ENCODE measurements around the gene EEFSEC. TPM values are rescaled to one million over a fixed set of nuclear protein-coding genes. Genes with fewer than 3 reads are reported as not detected.

The EEFSEC gene
- polyA plus RNA-seq, 1 donor from 2014 or later: 4.6 TPM

DNA sequence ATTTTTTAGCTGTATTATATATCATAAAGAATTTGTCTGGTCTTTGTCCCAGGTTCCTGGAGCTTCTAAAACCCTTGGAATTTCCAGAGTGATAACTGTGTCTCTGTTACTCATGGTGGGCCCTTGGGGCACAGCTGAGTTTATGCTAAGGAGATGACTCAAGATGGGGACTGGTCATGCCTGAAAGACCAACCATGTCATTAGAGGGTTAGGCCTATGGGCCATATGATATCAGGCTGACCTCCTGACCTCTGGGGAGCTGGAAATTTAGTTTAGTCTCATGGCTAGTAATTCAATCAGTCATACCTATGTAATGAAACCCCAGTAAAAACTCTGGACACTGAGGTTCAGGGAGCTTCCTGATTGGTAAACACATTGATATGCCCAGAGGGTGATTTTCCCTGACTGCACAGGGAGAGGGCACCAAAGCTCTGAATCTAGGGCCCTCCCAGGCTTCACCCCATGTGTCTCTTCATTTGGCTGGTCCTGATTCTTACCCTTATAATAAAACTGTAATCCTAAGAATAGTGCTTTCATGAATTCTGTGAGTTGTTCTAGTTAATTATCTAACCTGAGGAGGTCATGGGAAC, 69.6 kb downstream of the EEFSEC start:
- Histone ChIP-seq H2AFZ (ENCODE audit: low read depth, low read length) (no peak overlapping the region), H3K4me3 (ENCODE audit: low read length) (no peak overlapping the region), H3K9ac (ENCODE audit: low read length) (no peak overlapping the region), H3K9me3 (ENCODE audit: low read length) (peaks cover 7% of the 10 kb centered on the region), H3K27me3 (ENCODE audit: insufficient read depth, low read depth, low read length) (no peaks in the 10 kb centered on the region), H3K9me2 (ENCODE audit: insufficient read depth, low read length) (no peaks in the 10 kb centered on the region), H3K36me3 (ENCODE audit: insufficient read depth, low read length) (no peaks in the 10 kb centered on the region), H3K79me2 (replicated peaks; ENCODE audit: insufficient read depth, low read length) (no peaks in the 10 kb centered on the region), H4K20me1 (ENCODE audit: insufficient read depth) (no peaks in the 10 kb centered on the region), H3K4me2 (ENCODE audit: low read length) (no peak overlapping the region), H3K27ac (ENCODE audit: low read length) (no peak overlapping the region), H3F3A (ENCODE audit: insufficient read depth, low read length, poor library complexity, severe bottlenecking) (no peaks in the 10 kb centered on the region)
- TF ChIP-seq, protein P1, sequence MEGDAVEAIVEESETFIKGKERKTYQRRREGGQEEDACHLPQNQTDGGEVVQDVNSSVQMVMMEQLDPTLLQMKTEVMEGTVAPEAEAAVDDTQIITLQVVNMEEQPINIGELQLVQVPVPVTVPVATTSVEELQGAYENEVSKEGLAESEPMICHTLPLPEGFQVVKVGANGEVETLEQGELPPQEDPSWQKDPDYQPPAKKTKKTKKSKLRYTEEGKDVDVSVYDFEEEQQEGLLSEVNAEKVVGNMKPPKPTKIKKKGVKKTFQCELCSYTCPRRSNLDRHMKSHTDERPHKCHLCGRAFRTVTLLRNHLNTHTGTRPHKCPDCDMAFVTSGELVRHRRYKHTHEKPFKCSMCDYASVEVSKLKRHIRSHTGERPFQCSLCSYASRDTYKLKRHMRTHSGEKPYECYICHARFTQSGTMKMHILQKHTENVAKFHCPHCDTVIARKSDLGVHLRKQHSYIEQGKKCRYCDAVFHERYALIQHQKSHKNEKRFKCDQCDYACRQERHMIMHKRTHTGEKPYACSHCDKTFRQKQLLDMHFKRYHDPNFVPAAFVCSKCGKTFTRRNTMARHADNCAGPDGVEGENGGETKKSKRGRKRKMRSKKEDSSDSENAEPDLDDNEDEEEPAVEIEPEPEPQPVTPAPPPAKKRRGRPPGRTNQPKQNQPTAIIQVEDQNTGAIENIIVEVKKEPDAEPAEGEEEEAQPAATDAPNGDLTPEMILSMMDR (IDR thresholded peaks at IDR 0.05; ENCODE audit: poor library complexity, severe bottlenecking): no peak
- TF ChIP-seq EP300 (conservative IDR thresholded peaks at IDR 0.05; ENCODE audit: poor library complexity, severe bottlenecking) (no peak), SMC3 (conservative IDR thresholded peaks at IDR 0.05; ENCODE audit: poor library complexity) (no peak), EZH2 (IDR thresholded peaks at IDR 0.05; ENCODE audit: borderline replicate concordance, insufficient read depth, low read length, poor library complexity, severe bottlenecking) (no peak), RAD21 (conservative IDR thresholded peaks at IDR 0.05) (no peak), MXI1 (conservative IDR thresholded peaks at IDR 0.05; ENCODE audit: poor library complexity, severe bottlenecking) (no peak), TAF1 (IDR thresholded peaks at IDR 0.05; ENCODE audit: low read depth) (no peak), POLR2AphosphoS5 (IDR thresholded peaks at IDR 0.05) (no peak)
- TF ChIP-seq, protein P2, sequence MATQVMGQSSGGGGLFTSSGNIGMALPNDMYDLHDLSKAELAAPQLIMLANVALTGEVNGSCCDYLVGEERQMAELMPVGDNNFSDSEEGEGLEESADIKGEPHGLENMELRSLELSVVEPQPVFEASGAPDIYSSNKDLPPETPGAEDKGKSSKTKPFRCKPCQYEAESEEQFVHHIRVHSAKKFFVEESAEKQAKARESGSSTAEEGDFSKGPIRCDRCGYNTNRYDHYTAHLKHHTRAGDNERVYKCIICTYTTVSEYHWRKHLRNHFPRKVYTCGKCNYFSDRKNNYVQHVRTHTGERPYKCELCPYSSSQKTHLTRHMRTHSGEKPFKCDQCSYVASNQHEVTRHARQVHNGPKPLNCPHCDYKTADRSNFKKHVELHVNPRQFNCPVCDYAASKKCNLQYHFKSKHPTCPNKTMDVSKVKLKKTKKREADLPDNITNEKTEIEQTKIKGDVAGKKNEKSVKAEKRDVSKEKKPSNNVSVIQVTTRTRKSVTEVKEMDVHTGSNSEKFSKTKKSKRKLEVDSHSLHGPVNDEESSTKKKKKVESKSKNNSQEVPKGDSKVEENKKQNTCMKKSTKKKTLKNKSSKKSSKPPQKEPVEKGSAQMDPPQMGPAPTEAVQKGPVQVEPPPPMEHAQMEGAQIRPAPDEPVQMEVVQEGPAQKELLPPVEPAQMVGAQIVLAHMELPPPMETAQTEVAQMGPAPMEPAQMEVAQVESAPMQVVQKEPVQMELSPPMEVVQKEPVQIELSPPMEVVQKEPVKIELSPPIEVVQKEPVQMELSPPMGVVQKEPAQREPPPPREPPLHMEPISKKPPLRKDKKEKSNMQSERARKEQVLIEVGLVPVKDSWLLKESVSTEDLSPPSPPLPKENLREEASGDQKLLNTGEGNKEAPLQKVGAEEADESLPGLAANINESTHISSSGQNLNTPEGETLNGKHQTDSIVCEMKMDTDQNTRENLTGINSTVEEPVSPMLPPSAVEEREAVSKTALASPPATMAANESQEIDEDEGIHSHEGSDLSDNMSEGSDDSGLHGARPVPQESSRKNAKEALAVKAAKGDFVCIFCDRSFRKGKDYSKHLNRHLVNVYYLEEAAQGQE (IDR thresholded peaks at IDR 0.05; ENCODE audit: borderline replicate concordance): no peak

DNA sequence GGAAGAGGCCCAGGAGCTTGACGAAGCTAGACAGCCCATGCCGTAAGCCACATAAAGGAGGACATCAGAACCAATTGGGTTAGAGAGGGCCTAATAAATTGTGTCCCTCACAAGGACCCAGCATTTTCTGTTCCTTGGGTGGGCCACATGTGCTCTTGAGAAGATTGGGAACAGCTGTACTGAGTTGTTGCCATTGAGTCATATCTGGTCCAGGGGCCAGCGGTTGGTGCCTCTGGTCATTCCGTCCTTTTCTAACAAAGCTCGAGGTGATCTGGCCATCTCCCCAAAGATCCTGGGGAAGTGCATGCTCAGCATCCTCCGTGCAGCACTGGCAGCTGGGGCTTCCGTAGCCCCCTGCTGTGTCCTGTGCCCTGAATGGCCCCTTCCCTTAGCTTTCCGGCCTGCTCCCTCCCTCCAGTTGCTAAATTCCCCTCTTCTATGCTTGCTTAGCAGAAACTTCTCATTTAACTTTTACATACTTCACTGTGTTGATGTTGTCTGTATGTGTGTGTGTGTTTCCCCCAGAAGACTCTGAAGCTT, 73.0 kb downstream of the EEFSEC start:
- H3K36me3 ChIP-seq (ENCODE audit: insufficient read depth, low read length): no peaks in the 10 kb centered on the region
- H3K4me2 ChIP-seq (ENCODE audit: low read length): no peak overlapping the region
- H2AFZ ChIP-seq (ENCODE audit: low read depth, low read length): no peak overlapping the region
- H3K9me3 ChIP-seq (ENCODE audit: low read length): peaks cover 7% of the 10 kb centered on the region
- no peak overlapping the region for H3K9ac ChIP-seq (ENCODE audit: low read length)
- no peaks in the 10 kb centered on the region for H4K20me1 ChIP-seq (ENCODE audit: insufficient read depth)
- H3F3A ChIP-seq (ENCODE audit: insufficient read depth, low read length, poor library complexity, severe bottlenecking): no peaks in the 10 kb centered on the region
- TF ChIP-seq MXI1 (conservative IDR thresholded peaks at IDR 0.05; ENCODE audit: poor library complexity, severe bottlenecking) (no peak), EZH2 (IDR thresholded peaks at IDR 0.05; ENCODE audit: borderline replicate concordance, insufficient read depth, low read length, poor library complexity, severe bottlenecking) (no peak), RAD21 (conservative IDR thresholded peaks at IDR 0.05) (no peak), TAF1 (IDR thresholded peaks at IDR 0.05; ENCODE audit: low read depth) (no peak), EP300 (conservative IDR thresholded peaks at IDR 0.05; ENCODE audit: poor library complexity, severe bottlenecking) (no peak), POLR2AphosphoS5 (IDR thresholded peaks at IDR 0.05) (no peak), SMC3 (conservative IDR thresholded peaks at IDR 0.05; ENCODE audit: poor library complexity) (no peak)
- TF ChIP-seq, protein P1 (IDR thresholded peaks at IDR 0.05; ENCODE audit: poor library complexity, severe bottlenecking): no peak
- TF ChIP-seq, protein P2 (IDR thresholded peaks at IDR 0.05; ENCODE audit: borderline replicate concordance): no peak
- H3K27ac ChIP-seq (ENCODE audit: low read length): no peak overlapping the region
- H3K27me3 ChIP-seq (ENCODE audit: insufficient read depth, low read depth, low read length): no peaks in the 10 kb centered on the region
- H3K79me2 ChIP-seq (replicated peaks; ENCODE audit: insufficient read depth, low read length): no peaks in the 10 kb centered on the region
- H3K9me2 ChIP-seq (ENCODE audit: insufficient read depth, low read length): no peaks in the 10 kb centered on the region
- H3K4me3 ChIP-seq (ENCODE audit: low read length): no peak overlapping the region

All from neural cell (in vitro differentiated cells).